HG02798 (cell line): ENCODE data around the gene AP3M1.
"Not testable (repeated sequence)": the region's sequence is repeated elsewhere in the genome, so short reads cannot be mapped to it uniquely, and the experiment has no call there.

Experiments used
- ATAC-seq: cut with Tn5 transposase; IDR thresholded peaks from one replicate; pipeline ENCODE4 v1.9.1; 2021; ENCODE audit warnings: mild to moderate bottlenecking; ENCODE audit not compliant: unreplicated experiment, poor library complexity

Gene AP3M1

DNA sequence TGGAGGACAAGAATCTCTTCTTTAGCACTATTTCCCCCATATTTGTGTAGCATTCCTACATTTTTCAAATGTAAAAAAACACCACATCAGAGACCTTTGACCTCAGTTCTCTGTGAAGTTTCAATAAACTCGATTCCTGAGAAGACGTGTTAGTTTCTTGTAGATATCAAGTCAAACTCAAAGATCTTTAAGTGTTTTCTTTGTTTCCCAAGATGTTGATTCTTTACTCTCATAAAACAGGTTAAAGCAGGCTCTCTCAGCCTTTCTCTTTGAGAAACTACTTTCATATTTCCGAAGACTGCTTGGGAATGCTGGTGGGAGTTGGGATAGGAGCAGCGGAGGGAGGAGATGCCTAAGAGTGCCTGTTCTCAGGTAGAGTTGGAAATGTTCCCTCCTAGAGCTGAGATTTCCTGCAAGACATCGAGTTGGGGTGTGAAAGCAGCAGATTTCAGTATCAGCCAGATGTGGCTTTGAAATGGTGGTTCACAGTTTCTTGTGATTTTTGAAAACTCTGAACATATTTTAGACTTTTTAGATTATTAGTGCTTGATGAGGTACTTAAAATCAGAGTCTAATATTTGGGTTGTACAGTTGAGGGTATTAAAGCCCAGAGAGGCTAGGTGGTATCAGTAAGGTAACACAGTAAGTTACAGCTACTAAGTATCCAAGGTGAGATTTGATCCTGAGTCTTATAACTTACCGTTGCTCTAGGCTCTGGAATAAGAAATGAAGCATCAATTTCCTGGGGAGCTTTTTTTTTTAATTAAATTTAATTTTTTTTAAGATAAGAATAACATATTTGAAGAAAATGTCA, 14.3 kb upstream of the AP3M1 start:
- ATAC-seq, result no peak

DNA sequence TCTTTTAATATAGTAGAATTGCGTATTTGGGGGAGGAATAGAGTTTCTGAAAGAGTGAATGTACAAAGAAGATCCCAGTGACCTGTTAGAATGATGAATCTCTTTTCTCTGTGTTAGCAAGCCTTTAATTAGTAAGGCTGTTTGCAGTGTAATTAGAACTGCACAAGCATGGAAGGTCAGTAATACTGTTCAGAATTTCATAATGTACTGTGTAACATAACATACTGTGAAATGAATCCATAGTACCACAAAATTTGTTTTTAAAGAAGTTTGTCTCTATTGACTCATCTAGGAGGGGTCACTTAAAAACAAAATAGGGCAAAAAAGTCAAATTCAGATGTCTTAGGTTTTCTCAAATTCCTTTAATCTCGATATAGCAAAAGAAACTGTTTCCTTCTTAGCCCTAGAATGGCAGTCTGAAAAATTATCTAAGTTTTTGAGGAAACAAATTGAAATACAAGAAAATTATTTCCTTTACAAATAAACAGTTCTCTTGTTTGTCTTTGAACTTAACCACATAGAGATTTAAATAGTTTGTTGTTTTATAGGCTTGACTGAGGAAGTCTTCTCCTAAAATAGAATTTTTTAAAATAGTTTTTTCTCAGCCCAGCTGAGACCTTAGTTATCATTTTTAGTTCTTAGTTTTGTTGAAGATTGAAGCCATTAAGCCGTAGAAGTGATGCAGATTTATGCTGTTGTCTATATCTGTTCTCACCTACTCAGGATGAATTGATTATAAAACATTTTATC, 12.9 kb upstream of the AP3M1 start:
- ATAC-seq, result no peak

DNA sequence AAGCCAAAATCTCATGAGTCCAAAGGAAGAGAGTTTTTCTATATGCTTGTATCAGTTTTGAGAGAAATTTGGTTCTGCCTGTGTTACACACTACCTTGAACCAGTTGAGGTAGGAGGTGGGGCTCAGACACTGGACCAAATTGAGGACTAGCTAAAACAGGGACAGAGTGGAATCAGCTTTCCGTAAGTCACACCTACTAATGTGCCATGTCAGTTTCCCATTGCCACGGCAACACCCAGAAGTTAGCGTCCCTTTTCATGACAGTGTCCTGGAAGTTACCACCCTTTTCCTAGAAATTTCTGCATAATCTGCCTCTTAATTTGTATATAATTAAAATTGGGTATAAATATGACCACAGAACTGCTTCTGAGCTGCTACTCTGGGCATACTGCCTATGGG, 9.4 kb upstream of the AP3M1 start:
- no peak for ATAC-seq

- peak; percentile 63 for ATAC-seq
Measured at GRCh38 chr10:74156919-74157289, 6.3 kb upstream of the AP3M1 start.

- no peak for ATAC-seq
Measured at GRCh38 chr10:74153676-74154075, 3.0 kb upstream of the AP3M1 start.

GRCh38 chr10:74153123-74153522, 2.5 kb upstream of the AP3M1 start:
- no peak for ATAC-seq

DNA sequence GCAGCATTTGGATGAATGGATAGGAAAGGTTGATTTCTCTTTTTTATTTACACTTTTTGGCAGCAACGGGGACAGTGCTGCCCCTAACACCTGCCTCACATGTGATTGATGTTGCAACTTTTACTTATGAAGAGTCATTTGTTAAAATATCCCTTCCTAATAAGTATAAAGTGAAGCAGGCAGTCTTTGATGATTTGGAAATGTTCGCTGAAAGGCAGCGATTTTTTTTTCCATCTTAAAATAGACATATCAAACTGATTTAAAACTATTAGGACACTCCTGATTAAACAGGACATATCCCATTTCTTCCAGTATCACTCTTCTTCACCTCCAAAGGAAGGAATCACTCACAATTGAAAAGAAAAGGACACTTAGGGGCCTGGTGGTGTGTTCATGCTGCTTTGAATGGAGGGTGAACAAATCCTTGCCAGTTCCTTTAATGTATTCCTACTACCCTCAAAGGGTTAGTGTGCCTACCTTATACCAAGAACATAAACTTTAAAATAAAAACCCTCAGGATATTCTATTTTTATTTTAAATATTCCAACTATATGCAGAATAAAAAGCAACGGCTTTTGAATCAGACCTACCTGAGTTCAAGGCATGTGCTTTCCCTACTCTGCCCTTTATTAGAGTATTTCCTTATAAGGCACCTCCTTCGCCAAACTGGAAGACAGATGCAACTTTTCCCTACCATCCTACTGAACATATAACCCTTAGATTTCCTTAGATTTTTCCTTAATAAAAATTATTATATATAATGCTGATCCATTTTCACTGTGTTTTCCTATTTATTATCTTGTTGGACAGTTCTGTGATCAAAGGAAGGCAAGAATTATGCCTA, 1.5 kb upstream of the AP3M1 start:
- ATAC-seq, result no peak

GRCh38 chr10:74150990-74151878, 606 bp upstream of the AP3M1 start, which contains the start of gene ADK:
TSS of gene ADK (plus strand) at chr10:74151221. CDS start at chr10:74151279, 58 bp downstream.
- ATAC-seq, result peak; percentile 87

GRCh38 chr10:74146980-74147379, 3.6 kb downstream of the AP3M1 start:
- not testable (repeated sequence) for ATAC-seq

DNA sequence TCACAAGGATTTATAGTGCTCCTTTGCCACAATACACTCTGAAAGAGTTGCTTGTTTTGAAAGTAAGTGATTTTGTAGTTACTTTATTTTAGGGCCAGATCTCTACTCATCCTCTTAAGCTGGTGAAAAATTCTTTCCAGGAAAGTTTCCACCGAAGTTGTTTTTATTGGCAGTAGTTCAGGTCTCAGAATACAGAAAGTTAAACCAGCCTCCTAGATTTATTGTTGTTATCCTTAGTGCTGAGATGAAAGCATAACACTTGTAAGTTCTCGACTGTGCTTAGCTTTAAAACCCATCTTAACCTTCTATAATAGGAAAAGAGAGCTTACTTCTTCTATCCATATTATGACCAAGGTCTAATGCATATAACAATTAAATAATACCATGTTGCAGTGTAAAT, 5.5 kb downstream of the AP3M1 start:
- ATAC-seq, result no peak

GRCh38 chr10:74140553-74140952, 10.1 kb downstream of the AP3M1 start:
- ATAC-seq, result no peak

- no peak for ATAC-seq
Measured at GRCh38 chr10:74139981-74140380, 10.6 kb downstream of the AP3M1 start.

DNA sequence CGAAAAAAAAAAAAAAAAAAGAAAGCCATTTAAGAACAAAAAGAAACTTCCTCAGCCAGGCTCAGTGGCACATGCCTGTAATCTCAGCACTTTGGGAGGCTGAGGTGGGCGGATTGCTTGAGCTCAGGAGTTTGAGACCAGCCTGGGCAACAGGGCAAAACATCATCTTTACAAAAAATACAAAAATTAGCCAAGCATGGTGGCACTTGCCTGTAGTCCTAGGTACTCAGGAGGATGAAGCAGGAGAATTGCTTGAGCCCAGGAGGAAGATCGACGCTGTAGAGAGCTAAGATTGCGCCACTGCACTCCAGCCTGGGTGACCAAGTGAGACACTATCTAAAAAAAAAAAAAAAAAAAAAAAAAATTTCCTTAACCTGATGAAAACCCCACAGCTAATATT, 12.0 kb downstream of the AP3M1 start:
- ATAC-seq, result not testable (repeated sequence)

- ATAC-seq, result no peak
Measured at GRCh38 chr10:74137992-74138391, 12.6 kb downstream of the AP3M1 start.

- ATAC-seq, result no peak
Measured at GRCh38 chr10:74135452-74135851, 15.2 kb downstream of the AP3M1 start.

GRCh38 chr10:74133923-74134820, 16.5 kb downstream of the AP3M1 start:
- ATAC-seq, result no peak

DNA sequence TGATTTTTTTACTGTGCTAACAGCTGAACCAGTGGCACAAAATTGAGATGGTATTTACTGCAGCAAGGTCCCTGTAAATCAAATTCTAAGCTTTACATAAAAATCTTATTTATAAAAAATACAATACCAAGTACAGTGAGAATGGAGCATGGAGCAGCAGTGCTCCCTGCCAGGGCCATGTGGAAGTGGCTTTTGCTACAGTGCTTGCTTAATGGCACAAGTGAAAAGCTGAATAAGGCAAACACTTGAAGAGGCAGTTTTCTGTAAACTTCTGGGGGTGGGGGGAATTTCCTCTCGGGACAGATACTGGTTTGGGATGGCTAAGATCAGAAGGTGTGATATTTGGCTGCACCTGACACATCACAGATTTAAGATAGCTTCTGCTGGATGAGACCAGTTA, 27.5 kb downstream of the AP3M1 start:
- ATAC-seq, result no peak

DNA sequence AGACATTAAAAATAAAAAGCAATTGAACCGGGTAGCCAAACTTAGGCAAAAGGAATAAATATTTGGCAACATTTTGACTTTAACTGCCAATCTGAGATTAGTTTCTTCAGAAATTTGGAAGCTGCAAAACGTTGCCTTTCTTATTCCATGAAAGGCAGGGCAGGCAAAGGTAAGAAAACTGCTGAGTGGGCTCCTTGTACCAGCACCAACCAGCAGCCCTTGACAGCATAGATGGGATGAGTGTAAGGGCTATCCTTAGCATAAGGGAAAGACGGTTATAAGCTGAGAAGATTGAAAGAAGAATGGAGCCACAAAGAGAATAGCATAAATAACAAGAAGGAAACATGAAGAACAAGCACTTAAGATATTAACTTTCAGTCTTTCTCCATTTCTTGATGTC, 28.6 kb downstream of the AP3M1 start:
- ATAC-seq, result no peak

- ATAC-seq, result no peak
Measured at GRCh38 chr10:74121368-74121767, 29.3 kb downstream of the AP3M1 start.
